Loucy (cell line): Measurements from ENCODE around the gene RING1.

Experiments used
- CTCF ChIP-seq: fragments of 200-600 bp; sonication (generic); conservative IDR thresholded peaks from 2 replicates; pipeline ENCODE4 v1.5.1; 2014; ENCODE audit warnings: mild to moderate bottlenecking, antibody characterized with exemption, low read length
- EZH2phosphoT487 ChIP-seq: fragments of 200-600 bp; IDR thresholded peaks from 2 replicates; pipeline ENCODE4 v1.6.1; 2018; ENCODE audit warnings: antibody characterized with exemption, mild to moderate bottlenecking, moderate library complexity, borderline replicate concordance

DNA sequence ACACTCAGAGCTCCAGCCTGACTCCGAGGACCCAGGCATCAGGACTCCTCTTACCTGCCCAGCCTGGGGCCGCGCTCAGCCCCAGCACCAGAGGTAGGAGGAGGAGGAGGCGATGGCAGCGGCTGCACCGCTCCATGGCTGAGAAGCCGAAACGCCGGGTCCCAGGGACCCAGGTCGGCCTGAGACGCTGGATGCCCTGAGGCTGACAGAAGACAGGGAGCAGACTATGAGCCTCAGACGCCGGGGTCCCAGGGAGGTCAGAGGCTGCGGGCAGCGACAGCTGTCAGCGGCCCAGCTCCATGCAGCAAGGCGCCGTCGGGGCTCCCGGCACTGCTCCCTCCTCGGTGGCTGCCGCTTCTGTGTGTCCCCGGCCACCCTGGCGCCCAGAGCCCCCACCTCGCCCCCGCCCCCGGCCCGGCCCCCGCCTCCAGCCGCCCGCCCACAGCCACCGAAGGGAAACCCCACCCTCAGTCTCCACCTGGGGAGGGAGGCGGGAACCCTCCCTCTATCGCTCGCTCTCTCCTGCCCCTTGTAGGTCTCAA lies 16.1 kb upstream of the RING1 start, which contains the start of gene COL11A2:
- TF ChIP-seq EZH2phosphoT487, result no peak
- no peak for TF ChIP-seq CTCF
